Keratinocyte (primary cell): Measurements from ENCODE around the gene PPTC7. TPM values are rescaled to one million over a fixed set of nuclear protein-coding genes. Genes with fewer than 3 reads are reported as not detected.
A peak's percentile ranks its signal among the peaks of the same experiment; 100 is the strongest.

ENCODE experiments used
- DNase-seq: peaks from one replicate; pipeline ENCODE4 v3.0.0-alpha.2; 2011; ENCODE audit warnings: low read depth, missing footprints, low spot score
- FAIRE-seq: peaks from 2 replicates; lab custom pipeline; 2011; peaks lifted over from hg19 to GRCh38; lab: Jason Lieb, UNC
- H2AFZ ChIP-seq: 2 replicates; pipeline ENCODE4 v1.6.0; 2012; ENCODE audit warnings: low read length, control low read depth, inconsistent platforms; ENCODE audit not compliant: control insufficient read depth
- H3K27ac ChIP-seq: 2 replicates; pipeline ENCODE4 v1.5.1; 2011; ENCODE audit warnings: low read length; ENCODE audit not compliant: control insufficient read depth, insufficient read depth
- H3K27me3 ChIP-seq: 3 replicates; pipeline ENCODE4 v1.6.0; 2011; ENCODE audit warnings: low read length; ENCODE audit not compliant: control insufficient read depth, insufficient read depth; ENCODE audit errors: extremely low read depth
- H3K36me3 ChIP-seq, 2 experiments: 2 replicates in 1 of 2; 3 replicates in 1 of 2; pipeline ENCODE4 v1.5.1; 2011; ENCODE audit warnings: low read length in 2 of 2, mild to moderate bottlenecking in 1 of 2; ENCODE audit not compliant: control insufficient read depth in 2 of 2, insufficient read depth in 2 of 2; ENCODE audit errors: extremely low read depth in 1 of 2
- H3K4me1 ChIP-seq: 3 replicates; pipeline ENCODE4 v1.5.1; 2011; ENCODE audit warnings: low read length; ENCODE audit not compliant: control insufficient read depth, insufficient read depth; ENCODE audit errors: extremely low read depth
- H3K4me2 ChIP-seq: 3 replicates; pipeline ENCODE4 v1.6.0; 2011; ENCODE audit warnings: low read depth, low read length; ENCODE audit not compliant: control insufficient read depth, insufficient read depth; ENCODE audit errors: extremely low read depth
- H3K4me3 ChIP-seq, 3 experiments: fragments of 200-600 bp in 1 of 3; sonication (generic) in 1 of 3; 2 replicates in 2 of 3; 3 replicates in 1 of 3; pipeline ENCODE4 v1.5.1; 2011 to 2016; ENCODE audit warnings: low read length in 3 of 3, mild to moderate bottlenecking in 3 of 3, control low read depth in 2 of 3, inconsistent platforms in 1 of 3, low read depth in 1 of 3, mixed read lengths in 1 of 3, mixed run types in 1 of 3, moderate library complexity in 1 of 3; ENCODE audit not compliant: control insufficient read depth in 2 of 3, insufficient read depth in 2 of 3; ENCODE audit errors: extremely low read depth in 1 of 3
- H3K79me2 ChIP-seq: 2 replicates; pipeline ENCODE4 v1.6.0; 2012; ENCODE audit warnings: low read length; ENCODE audit not compliant: control insufficient read depth, insufficient read depth
- H3K9ac ChIP-seq: 3 replicates; pipeline ENCODE4 v1.6.0; 2011; ENCODE audit warnings: low read length; ENCODE audit not compliant: control insufficient read depth, insufficient read depth; ENCODE audit errors: extremely low read depth
- H3K9me1 ChIP-seq: 3 replicates; pipeline ENCODE4 v1.6.0; 2011; ENCODE audit warnings: low read length; ENCODE audit not compliant: control insufficient read depth, insufficient read depth; ENCODE audit errors: extremely low read depth
- H3K9me3 ChIP-seq: 2 replicates; pipeline ENCODE4 v1.5.1; 2012; ENCODE audit warnings: low read depth, low read length; ENCODE audit not compliant: control insufficient read depth
- H4K20me1 ChIP-seq: 3 replicates; pipeline ENCODE4 v1.6.0; 2011; ENCODE audit warnings: low read length; ENCODE audit not compliant: control insufficient read depth, insufficient read depth; ENCODE audit errors: extremely low read depth
- EZH2 ChIP-seq: IDR thresholded peaks from one replicate; pipeline ENCODE4 v1.6.1; 2012; ENCODE audit warnings: inconsistent platforms, mild to moderate bottlenecking, low read length, moderate library complexity
- dilution Hi-C: fragments of 300-500 bp; cut with MboI; formaldehyde crosslinking; loops from one replicate; pipeline ENCODE4 v1.7.0; 2020; ENCODE audit warnings: low sequenced_read_pairs; ENCODE audit not compliant: extremely low pct_ligation_motif_present
- polyA plus RNA-seq, 5 experiments: library from polyadenylated mRNA; depleted of rRNA in 3 of 5; stranded (reverse) in 3 of 5; stranded (forward) in 1 of 5; unstranded in 1 of 5; fragments of >200 nt; gene quantifications; 1 replicate in 1 of 5; 2 replicates in 3 of 5; 3 replicates in 1 of 5; pipeline versions ENCODE4 v1.2.1 to v1.2.3, GENCODE V29; 2011 to 2012; ENCODE audit warnings: missing spikeins in 2 of 5, low read depth in 1 of 5, low replicate concordance in 1 of 5
- TF ChIP-seq, protein P1 (sequence below), 3 experiments: IDR thresholded peaks in 1 of 3; conservative IDR thresholded peaks in 1 of 3; optimal IDR thresholded peaks in 1 of 3; 2 replicates in 2 of 3; 3 replicates in 1 of 3; pipeline versions ENCODE3 to v1.5.1; 2011; ENCODE audit warnings: low read length in 3 of 3, mild to moderate bottlenecking in 3 of 3, moderate library complexity in 2 of 3, control low read depth in 1 of 3, inconsistent platforms in 1 of 3; ENCODE audit not compliant: insufficient read depth in 2 of 3; ENCODE audit errors: extremely low read depth in 1 of 3

The PPTC7 gene
- polyA plus RNA-seq, 1 donor (not counting 4 experiments of a cell fraction or from before 2014, with no cell fraction given) = 35.9 TPM

DNA sequence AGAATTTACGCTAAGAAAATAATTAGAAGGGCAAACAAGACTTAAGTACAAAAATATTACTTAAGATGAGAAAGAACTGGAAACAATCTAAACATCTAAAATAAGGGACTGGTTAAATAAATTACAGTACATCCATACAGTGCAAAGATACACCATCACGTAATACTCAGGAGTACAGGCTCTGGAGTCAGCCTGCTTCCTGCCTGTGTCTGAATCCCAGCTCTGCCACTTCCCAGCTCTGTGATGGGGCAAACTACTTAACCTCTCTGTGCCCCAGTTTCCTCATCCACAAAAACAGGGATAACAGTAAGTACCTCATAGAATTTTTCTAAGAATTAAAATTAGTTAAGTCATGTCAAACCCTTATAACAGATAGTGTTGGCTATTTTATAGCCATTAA is 36.0 kb downstream of the PPTC7 start:
- DNase-seq (no peak), FAIRE-seq (no peak)
- Histone ChIP-seq H2AFZ (no peak overlapping the region), H3K4me3 (no peak overlapping the region), H3K79me2 (peaks cover 44% of the 10 kb centered on the region), H3K9ac (no peak overlapping the region), H3K4me2 (peak overlapping the region; percentile 87), H3K9me3 (no peaks in the 10 kb centered on the region), H3K4me1 (peaks cover 56% of the 10 kb centered on the region), H3K9me1 (peaks cover 2% of the 10 kb centered on the region), H4K20me1 (no peaks in the 10 kb centered on the region), H3K36me3 (peaks cover 9 to 17% of the 10 kb centered on the region in 2 experiments), H3K27ac (no peak overlapping the region), H3K27me3 (no peaks in the 10 kb centered on the region)
- dilution Hi-C loops = no loop called here
- TF ChIP-seq, protein P1, sequence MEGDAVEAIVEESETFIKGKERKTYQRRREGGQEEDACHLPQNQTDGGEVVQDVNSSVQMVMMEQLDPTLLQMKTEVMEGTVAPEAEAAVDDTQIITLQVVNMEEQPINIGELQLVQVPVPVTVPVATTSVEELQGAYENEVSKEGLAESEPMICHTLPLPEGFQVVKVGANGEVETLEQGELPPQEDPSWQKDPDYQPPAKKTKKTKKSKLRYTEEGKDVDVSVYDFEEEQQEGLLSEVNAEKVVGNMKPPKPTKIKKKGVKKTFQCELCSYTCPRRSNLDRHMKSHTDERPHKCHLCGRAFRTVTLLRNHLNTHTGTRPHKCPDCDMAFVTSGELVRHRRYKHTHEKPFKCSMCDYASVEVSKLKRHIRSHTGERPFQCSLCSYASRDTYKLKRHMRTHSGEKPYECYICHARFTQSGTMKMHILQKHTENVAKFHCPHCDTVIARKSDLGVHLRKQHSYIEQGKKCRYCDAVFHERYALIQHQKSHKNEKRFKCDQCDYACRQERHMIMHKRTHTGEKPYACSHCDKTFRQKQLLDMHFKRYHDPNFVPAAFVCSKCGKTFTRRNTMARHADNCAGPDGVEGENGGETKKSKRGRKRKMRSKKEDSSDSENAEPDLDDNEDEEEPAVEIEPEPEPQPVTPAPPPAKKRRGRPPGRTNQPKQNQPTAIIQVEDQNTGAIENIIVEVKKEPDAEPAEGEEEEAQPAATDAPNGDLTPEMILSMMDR (optimal IDR thresholded peaks at IDR 0.05 in 1 of 3, IDR thresholded peaks at IDR 0.05 in 1 of 3, conservative IDR thresholded peaks at IDR 0.05 in 1 of 3; ENCODE audit: extremely low read depth in 1 of 3, insufficient read depth in 2 of 3, low read length in 3 of 3) = no peak
- TF ChIP-seq EZH2 = no peak

DNA sequence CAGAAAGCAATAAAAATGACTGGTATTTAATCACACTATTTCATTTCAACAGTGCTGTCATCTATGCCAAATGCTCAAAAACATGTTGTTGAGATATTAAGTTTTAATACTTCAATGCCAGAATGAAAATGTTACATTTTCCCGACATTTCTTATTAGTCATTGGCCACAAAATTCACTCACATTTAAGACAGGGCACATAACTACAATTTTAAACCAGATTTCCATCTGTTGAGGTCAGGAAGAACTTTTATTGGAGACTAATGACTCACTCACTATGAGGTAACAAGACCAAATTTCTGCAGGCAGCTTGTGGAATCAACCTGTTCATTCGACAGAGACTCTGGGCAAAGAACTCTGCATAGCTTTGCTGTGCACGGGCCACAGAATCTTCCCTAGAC is 36.8 kb downstream of the PPTC7 start:
- Histone ChIP-seq H3K4me1 (peaks cover 56% of the 10 kb centered on the region), H3K79me2 (peaks cover 42% of the 10 kb centered on the region), H3K9me3 (no peaks in the 10 kb centered on the region), H3K9me1 (peaks cover 2% of the 10 kb centered on the region), H2AFZ (no peak overlapping the region), H3K4me3 (no peak overlapping the region), H3K27ac (peak overlapping the region; percentile 93), H4K20me1 (no peaks in the 10 kb centered on the region), H3K36me3 (peaks cover 8 to 14% of the 10 kb centered on the region in 2 experiments), H3K9ac (peak overlapping the region; percentile 72), H3K4me2 (peak overlapping the region; percentile 87), H3K27me3 (no peaks in the 10 kb centered on the region)
- dilution Hi-C loops = no loop called here
- peak; percentile 77 for FAIRE-seq
- peak; percentile 79 for DNase-seq
- TF ChIP-seq, protein P1 (optimal IDR thresholded peaks at IDR 0.05 in 1 of 3, IDR thresholded peaks at IDR 0.05 in 1 of 3, conservative IDR thresholded peaks at IDR 0.05 in 1 of 3; ENCODE audit: extremely low read depth in 1 of 3, insufficient read depth in 2 of 3, low read length in 3 of 3) = no peak
- TF ChIP-seq EZH2 = no peak
